Stimulated activated naive CD4-positive, alpha-beta T cell (primary cell): ENCODE data around the gene CLIP1.
"Not testable (repeated sequence)": the region's sequence is repeated elsewhere in the genome, so short reads cannot be mapped to it uniquely, and the experiment has no call there.

Experiments
- DNase-seq, 6 experiments: peaks; one replicate each; lab custom pipeline; 2025; lab: John Stamatoyannopoulos, UW

The CLIP1 gene

DNA sequence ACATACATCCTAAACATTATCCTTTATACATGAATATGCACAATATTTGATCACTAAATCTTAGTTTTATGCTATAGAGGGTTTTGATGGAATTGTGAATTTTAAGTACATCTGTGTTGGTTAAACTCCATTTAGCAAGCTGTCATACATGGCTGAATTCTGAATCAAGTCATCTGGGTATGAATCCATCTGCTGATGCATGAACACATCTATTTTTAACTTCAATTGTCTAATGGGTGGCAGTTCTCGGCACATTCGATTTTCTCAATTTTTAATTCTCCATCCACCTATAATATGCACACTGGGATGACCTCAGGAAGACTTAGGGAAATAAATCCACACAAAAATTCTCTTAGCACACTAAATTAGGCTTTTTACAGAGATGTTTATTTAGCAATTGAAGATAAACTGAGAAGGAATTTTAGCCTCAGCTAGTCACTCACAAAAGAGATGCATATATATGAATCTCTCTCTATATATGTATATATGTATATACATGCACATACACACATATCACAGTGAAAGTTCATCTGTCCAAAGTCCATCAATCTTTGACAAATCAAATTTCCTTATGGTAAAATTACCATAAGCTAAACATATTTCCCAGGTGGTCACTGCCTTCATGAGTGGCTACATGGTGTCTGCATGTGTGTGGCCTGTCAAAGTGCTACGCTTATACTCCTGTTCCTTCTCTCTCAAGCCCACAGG is 111.7 kb downstream of the CLIP1 start:
- DNase-seq: no peak

- no peak for DNase-seq
Measured at GRCh38 chr12:122309564-122310121, 112.8 kb downstream of the CLIP1 start.

DNA sequence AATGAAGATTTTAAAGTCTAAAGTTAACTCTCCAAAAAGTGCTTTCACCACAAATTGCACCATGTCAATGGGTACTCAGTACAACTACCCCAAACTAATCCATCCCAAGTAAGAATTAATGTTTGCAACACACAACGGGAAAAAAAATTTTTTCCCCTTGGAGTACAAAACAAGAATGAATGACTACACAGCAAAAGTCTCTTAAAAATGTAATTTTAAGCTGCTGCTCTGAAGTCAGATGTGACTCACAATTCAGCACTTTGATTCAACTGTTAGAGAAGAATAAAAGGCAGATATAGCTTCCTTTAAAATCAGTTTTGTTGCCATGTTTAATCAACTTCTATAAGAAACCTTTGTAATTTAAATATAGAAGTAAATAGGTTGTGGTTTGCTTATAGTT is 113.7 kb downstream of the CLIP1 start:
- no peak for DNase-seq

DNA sequence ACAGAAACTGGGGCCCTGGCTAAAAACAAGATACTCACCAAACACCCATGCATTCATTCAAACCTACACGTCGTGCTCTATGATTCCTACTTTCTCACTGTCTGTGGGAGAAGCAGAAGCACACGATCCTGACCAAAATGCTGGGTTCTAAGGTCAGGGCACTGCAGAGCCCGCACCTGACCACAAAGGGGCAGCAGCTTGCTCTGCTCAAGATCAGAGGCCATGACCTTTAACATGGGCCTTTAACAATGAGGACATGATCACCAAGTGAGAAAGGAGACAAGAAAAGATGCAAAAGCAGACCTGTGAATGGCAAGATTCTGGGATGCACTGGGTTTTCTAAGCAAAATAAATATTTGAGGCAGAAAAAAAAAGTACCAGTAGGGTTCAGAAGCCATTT is 116.1 kb downstream of the CLIP1 start:
- DNase-seq: no peak

DNA sequence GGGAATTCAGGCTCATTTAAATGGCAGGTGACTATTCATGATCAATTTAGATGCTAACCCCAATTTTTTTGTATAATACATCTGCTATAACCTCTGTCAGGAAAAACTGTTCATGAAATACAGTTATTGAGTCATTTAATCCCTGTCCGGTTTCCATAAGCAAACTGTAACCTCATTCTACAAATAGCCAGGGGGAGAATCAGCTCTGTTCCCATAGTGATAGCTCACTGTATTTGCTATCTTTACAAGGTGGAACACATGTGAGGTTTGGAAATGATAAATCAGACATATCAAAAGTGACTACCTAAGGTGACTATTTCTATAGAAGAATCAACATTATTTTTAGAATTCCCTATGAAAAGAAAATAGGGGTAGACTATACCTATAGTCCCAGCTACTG is 117.5 kb downstream of the CLIP1 start:
- DNase-seq: no peak

- DNase-seq: no peak
Measured at GRCh38 chr12:122303068-122303467, 119.4 kb downstream of the CLIP1 start.

DNA sequence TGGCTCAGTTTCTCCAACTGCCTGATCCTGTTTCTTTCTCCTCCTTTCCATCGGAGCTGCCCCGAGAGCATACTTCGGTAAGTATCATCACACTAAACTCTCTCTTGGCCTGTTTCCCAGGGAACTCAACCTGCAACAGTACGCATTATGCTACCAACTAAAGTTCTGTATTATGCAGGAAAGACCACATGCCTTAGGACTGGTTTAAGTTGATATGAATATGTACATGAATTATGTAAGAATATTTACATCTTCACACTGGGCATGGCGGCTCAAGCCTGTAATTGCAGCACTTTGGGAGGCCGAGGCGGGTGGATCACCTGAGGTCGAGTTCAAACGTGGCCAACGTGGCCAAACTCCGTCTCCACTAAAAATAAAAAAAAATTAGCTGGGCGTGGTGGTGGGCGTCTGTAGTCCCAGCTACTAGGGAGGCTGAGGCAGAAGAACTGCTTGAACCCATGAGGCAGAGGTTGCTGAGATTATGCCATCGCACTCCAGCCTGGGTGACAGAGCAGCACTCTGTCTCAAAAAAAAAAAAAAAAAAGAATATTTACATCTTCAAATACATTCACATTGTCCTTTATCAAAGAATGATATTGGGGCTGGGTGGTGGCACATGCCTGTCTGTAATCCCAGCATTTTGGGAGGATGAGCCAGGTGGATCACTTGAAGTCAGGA is 124.3 kb downstream of the CLIP1 start:
- no peak for DNase-seq

DNA sequence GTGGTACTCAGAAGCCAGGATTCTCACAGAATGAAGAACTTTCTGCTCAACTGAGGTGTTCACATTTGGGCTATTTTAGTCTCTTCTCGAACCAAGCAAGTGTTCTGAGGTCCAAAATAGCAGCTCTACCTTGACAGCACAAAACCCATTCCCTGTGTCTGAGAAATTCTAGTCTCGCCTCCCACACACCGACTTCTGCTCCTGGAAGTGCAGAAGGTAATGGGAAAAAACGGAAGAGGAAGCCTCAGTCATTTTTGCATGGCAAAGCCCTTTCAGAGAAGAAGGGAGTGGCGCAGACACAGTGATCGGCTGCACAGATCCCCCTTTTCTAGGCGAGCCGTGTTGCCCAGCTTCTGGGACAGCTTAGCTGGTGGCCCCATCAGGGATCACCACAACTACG is 125.0 kb downstream of the CLIP1 start:
- no peak for DNase-seq

DNA sequence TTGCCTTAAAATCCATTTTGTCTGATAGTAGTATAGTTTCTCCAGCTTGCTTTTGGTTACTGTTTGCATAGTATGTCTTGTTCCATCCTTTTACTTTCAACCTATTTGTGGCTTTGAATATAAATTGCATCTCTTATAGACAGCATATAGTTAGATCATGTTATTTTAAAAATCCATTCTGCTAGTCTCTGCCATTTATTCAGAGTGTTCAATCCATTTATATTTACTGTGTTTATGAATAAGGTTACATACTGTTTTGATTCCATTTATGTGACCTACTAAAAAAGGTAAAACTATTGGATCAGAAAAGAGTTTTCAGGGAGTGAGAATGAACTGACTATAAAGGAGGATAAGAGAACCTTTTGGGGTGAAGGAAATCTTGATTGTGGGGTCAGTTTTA is 126.6 kb downstream of the CLIP1 start:
- no peak for DNase-seq

DNA sequence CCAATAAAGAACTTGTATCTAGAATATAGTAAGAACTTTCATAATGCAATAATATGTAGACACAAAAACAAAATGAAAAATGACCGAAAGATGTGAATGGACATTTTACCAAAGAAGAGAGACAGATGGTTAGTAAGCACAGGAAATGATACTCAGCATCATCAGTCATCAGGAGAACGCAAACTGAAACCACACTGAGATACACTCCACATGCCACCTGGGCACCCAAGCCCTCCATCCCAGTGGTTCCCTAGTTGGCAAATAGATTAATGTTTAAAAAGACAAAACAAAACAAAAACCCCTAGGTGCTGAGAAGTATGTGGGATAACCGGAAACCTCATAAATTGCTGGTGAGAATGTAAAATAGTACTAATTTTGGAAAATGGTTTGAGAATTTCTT is 129.4 kb downstream of the CLIP1 start:
- DNase-seq: no peak

GRCh38 chr12:122291431-122291830 is 131.0 kb downstream of the CLIP1 start:
- no peak for DNase-seq

DNA sequence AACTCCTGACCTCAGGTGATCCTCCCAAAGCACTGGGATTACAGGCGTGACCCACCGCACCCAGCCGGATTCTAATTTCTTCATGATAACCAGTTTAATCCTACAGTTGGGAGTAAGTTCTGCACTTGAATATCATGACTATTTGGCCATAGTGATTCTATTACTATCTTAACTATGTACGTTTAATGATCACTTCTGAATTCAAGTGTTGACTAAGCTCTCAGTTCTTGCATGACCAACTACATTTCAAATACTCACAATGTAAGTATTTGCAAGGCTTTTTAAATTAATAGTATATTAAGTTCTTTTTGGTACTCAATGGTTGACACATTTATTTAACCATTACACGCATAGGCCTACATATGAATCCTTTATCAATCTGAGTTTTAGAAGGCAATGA is 138.8 kb downstream of the CLIP1 start:
- DNase-seq: no peak

- DNase-seq: no peak
Measured at GRCh38 chr12:122282061-122282460, 140.4 kb downstream of the CLIP1 start.

- no peak for DNase-seq
Measured at GRCh38 chr12:122276242-122276641, 146.2 kb downstream of the CLIP1 start.

DNA sequence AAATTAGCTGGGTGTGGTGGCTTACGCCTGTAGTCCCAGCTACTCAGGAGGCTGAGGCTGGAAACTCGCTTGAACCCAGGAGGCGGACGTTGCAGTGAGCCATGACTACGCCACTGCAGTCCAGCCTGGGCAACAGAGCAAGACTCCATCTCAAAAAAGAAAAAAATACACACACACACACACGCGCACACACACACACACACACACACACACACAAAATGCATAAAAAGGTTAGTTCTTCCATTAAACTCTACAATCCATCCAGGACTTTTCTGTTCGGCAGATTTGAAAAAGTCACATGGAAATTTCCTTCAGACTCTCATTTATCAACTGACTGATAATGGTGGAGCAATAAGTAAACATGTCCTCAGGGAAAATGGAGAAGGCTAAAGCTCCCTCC is 147.0 kb downstream of the CLIP1 start:
- DNase-seq: no peak

GRCh38 chr12:122266230-122266901 is 156.1 kb downstream of the CLIP1 start, which contains the start of gene VPS33A:
Gene VPS33A, minus strand, starts transcription at chr12:122266494. Its CDS starts 86 bp downstream, at chr12:122266408.
- peak; percentile 83 to 90 (median 88) for DNase-seq

GRCh38 chr12:122265886-122266229 is 156.6 kb downstream of the CLIP1 start:
- peak in 4 of 6 experiments; percentile 28 to 86 (median 46) for DNase-seq

DNA sequence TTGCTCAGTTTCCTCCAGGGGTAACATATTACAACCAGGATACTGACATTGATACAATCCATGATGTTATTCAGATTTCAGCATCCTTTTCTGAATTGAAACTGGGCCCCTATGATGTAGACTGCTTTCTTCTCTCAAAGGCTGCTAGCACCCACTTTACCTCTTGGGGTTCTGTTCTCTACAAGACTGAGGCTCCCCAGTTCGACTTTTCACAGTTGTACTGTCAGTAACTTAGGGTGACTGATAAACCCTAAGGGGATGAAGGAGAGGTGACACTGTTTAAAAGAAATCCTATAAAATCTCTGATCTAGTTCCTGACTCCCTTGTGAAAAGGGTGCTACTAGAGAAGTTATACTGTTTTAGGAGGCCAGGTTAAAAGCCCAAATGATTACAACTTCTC is 157.0 kb downstream of the CLIP1 start:
- DNase-seq: peak in 3 of 6 experiments; percentile 29 to 67 (median 42)

- DNase-seq: not testable (repeated sequence)
Measured at GRCh38 chr12:122260735-122261134, 161.7 kb downstream of the CLIP1 start.

GRCh38 chr12:122258939-122259338 is 163.5 kb downstream of the CLIP1 start:
- not testable (repeated sequence) for DNase-seq

- not testable (repeated sequence) for DNase-seq
Measured at GRCh38 chr12:122258462-122258861, 164.0 kb downstream of the CLIP1 start.

GRCh38 chr12:122250536-122250935 is 171.9 kb downstream of the CLIP1 start:
- no peak for DNase-seq

- DNase-seq: no peak
Measured at GRCh38 chr12:122250047-122250446, 172.4 kb downstream of the CLIP1 start.
